NCI-H2196 (cell line): ENCODE measurements around the gene ZBED2.

ENCODE experiments used
- DNase-seq: peaks from one replicate; lab custom pipeline; 2025; ENCODE audit not compliant: unreplicated experiment; lab: John Stamatoyannopoulos, UW

ZBED2 gene

GRCh38 chr3:111604119-111604518 is 9.0 kb upstream of the ZBED2 start:
- DNase-seq: no peak

- DNase-seq: no peak
Observed at GRCh38 chr3:111603679-111604078, 8.5 kb upstream of the ZBED2 start.

- no peak for DNase-seq
Observed at GRCh38 chr3:111601810-111602209, 6.7 kb upstream of the ZBED2 start.

GRCh38 chr3:111598552-111598951 is 3.4 kb upstream of the ZBED2 start:
- DNase-seq: no peak

- DNase-seq: no peak
Observed at GRCh38 chr3:111598139-111598538, 3.0 kb upstream of the ZBED2 start.

- no peak for DNase-seq
Observed at GRCh38 chr3:111596328-111596727, 1.2 kb upstream of the ZBED2 start.

GRCh38 chr3:111594781-111595180 is 365 bp downstream of the ZBED2 start:
- no peak for DNase-seq

GRCh38 chr3:111594205-111594604 is 941 bp downstream of the ZBED2 start:
- no peak for DNase-seq

GRCh38 chr3:111593666-111594065 is 1.5 kb downstream of the ZBED2 start:
- DNase-seq: no peak

GRCh38 chr3:111592936-111593335 is 2.2 kb downstream of the ZBED2 start:
- DNase-seq: no peak

GRCh38 chr3:111592143-111592542 is 3.0 kb downstream of the ZBED2 start:
- no peak for DNase-seq

- DNase-seq: no peak
Observed at GRCh38 chr3:111591555-111591954, 3.6 kb downstream of the ZBED2 start.

GRCh38 chr3:111590143-111590491 is 5.0 kb downstream of the ZBED2 start:
- no peak for DNase-seq

GRCh38 chr3:111589303-111590142 is 5.6 kb downstream of the ZBED2 start:
- DNase-seq: no peak

- DNase-seq: no peak
Observed at GRCh38 chr3:111588527-111588926, 6.6 kb downstream of the ZBED2 start.

GRCh38 chr3:111585217-111585616 is 9.9 kb downstream of the ZBED2 start:
- no peak for DNase-seq

GRCh38 chr3:111584744-111585143 is 10.4 kb downstream of the ZBED2 start:
- no peak for DNase-seq

- no peak for DNase-seq
Observed at GRCh38 chr3:111582120-111582474, 13.0 kb downstream of the ZBED2 start.

- DNase-seq: no peak
Observed at GRCh38 chr3:111581403-111582119, 13.6 kb downstream of the ZBED2 start.

GRCh38 chr3:111579495-111579894 is 15.7 kb downstream of the ZBED2 start:
- no peak for DNase-seq

GRCh38 chr3:111578867-111579266 is 16.3 kb downstream of the ZBED2 start:
- DNase-seq: no peak

GRCh38 chr3:111577798-111578685 is 17.1 kb downstream of the ZBED2 start:
- no peak for DNase-seq
